ENCODE data around the gene DHRS11.

The DHRS11 gene

GRCh38 chr17:36613155-36613554 is 21.5 kb downstream of the DHRS11 start:
- no peak for DNase-seq (ENCODE audit: low read depth in 2 of 2, low spot score in 1 of 2)

DNA sequence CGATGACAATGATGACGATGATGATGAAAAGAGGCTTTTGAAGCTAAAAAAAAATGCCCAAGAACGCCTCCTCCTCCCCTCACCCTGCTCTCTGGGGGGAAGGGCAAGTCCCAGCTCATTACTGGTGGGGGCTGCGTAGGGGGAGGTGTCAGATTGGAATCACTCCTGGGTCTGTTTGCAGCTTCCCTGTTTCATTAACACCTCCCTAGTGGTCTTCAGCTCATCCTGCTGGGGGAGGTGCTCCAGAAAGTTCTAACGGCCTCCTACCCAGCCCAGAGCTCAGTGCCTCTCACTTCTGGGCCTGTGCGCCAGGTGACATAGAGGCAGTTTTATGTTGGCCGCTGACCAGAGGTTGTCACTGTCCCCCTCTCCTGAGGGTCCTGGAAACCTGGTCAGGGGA is 22.4 kb downstream of the DHRS11 start:
- no peak for DNase-seq (ENCODE audit: low read depth in 2 of 2, low spot score in 1 of 2)

DNA sequence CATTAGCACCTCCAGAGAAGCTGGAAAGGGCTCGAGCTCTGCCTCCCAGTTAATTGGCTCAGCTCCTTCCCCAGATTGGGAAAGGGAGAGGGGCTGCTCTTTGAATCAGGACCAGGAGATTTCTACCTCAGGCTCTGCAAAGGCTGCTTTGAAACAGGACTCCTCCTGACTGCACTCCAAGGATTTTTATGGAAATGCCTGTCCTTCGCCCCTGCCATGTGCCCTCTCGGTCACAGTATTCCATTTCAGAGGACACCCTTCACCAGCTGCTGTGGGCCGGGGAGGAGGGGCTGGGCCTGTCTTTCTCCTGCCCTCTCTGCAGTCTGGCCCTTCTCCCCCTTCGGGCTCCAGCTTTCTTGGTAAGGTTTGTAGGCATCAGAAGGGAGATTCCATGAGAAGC is 23.3 kb downstream of the DHRS11 start:
- no peak for DNase-seq (ENCODE audit: low read depth in 2 of 2, low spot score in 1 of 2)

GRCh38 chr17:36616061-36617029 is 24.7 kb downstream of the DHRS11 start:
- DNase-seq (ENCODE audit: low read depth in 2 of 2, low spot score in 1 of 2) = no peak

- DNase-seq (ENCODE audit: low read depth in 2 of 2, low spot score in 1 of 2) = no peak
Observed at GRCh38 chr17:36617773-36618172, 26.1 kb downstream of the DHRS11 start.

DNA sequence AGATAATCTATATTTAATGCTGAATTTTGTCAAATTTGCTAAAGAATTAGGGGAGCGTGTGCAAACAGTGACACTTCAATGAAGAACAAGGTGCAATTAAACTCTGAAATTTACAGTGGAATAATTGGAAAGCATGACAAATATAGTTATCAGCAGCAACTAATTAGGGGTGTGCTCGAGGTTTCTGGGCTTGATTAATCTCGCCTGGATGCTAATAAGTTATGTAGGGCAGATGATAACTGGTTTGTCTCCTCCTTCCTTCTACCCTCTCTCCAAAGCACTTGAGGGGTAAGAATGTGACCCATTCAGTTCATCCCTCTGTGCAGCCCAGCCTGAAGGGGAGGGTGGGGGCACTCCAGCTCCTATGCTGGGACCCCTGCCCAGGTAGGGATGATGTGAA is 31.6 kb downstream of the DHRS11 start:
- no peak for DNase-seq (ENCODE audit: low read depth in 2 of 2, low spot score in 1 of 2)

GRCh38 chr17:36625188-36625587 is 33.5 kb downstream of the DHRS11 start:
- no peak for DNase-seq (ENCODE audit: low read depth in 2 of 2, low spot score in 1 of 2)

- DNase-seq (ENCODE audit: low read depth in 2 of 2, low spot score in 1 of 2) = no peak
Observed at GRCh38 chr17:36627101-36627500, 35.4 kb downstream of the DHRS11 start.

GRCh38 chr17:36628576-36628975 is 36.9 kb downstream of the DHRS11 start:
- no peak for DNase-seq (ENCODE audit: low read depth in 2 of 2, low spot score in 1 of 2)

- DNase-seq (ENCODE audit: low read depth in 2 of 2, low spot score in 1 of 2) = peak; percentile 60 to 71
Observed at GRCh38 chr17:36629252-36629847, 37.7 kb downstream of the DHRS11 start.

- no peak for DNase-seq (ENCODE audit: low read depth in 2 of 2, low spot score in 1 of 2)
Observed at GRCh38 chr17:36629970-36630502, 38.4 kb downstream of the DHRS11 start.

GRCh38 chr17:36631022-36631421 is 39.3 kb downstream of the DHRS11 start:
- no peak for DNase-seq (ENCODE audit: low read depth in 2 of 2, low spot score in 1 of 2)

DNA sequence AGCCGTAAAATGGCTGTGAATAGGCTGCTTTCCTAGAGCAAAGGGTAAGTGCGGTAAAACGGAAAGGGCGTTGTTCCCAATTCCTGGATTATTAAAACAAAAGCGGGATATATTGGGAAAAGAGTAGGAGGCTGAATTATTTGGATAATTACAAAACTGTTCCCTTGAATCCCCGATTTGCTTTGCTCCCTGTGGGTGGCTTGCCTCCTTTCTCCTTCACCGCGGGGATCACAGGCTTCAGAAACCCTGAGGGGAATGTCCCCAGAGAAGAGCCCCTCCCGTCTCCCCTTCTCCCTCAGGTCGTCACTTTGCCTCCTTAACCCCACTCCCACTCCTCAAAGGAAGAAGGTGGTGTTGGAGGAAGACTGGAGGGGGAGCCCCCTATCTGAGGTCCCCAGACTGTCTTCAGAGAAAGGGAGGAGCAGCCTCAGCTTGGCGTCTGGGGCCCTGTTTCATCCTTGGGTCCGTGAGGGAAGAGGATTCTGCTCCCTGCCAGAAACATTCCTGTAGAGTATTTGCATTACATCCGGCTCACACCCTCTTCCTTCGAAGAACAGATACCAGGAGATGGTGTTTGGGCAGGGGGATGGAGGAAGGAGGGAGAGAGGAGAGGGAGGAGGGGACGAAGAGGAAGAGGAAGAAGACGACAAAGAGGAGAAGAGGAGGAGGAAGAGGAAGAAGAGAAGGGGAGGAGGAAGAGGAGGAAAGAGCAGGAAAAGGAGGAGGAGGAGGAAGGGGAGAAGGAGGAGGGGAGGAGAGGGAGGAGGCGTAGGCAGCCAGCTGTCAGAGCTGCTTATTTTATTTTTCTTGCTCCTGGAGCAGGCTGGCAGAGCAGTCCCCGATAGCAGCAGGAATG is 41.5 kb downstream of the DHRS11 start:
- DNase-seq (ENCODE audit: low read depth in 2 of 2, low spot score in 1 of 2) = no peak

- DNase-seq (ENCODE audit: low read depth in 2 of 2, low spot score in 1 of 2) = no peak
Observed at GRCh38 chr17:36640346-36640745, 48.7 kb downstream of the DHRS11 start.

DNA sequence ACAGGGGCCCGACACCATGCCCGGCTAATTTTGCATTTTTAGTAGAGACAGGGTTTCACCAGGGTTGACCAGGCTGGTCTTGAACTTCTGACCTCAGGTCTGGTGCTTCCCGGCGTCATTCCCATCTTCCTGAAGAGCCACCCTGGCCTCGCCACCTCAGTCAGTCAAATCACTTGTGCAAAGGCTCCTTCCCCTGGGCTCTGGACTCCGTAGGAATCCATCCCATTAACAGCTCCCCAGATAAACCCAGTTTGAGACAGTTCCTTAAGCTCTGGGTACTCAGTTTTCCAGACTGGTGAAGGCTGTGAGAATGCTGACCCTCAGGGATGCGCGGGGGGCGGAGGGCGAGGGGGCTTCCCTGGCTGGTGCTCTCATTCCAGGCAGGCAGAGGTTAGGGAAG is 49.2 kb downstream of the DHRS11 start:
- no peak for DNase-seq (ENCODE audit: low read depth in 2 of 2, low spot score in 1 of 2)

DNA sequence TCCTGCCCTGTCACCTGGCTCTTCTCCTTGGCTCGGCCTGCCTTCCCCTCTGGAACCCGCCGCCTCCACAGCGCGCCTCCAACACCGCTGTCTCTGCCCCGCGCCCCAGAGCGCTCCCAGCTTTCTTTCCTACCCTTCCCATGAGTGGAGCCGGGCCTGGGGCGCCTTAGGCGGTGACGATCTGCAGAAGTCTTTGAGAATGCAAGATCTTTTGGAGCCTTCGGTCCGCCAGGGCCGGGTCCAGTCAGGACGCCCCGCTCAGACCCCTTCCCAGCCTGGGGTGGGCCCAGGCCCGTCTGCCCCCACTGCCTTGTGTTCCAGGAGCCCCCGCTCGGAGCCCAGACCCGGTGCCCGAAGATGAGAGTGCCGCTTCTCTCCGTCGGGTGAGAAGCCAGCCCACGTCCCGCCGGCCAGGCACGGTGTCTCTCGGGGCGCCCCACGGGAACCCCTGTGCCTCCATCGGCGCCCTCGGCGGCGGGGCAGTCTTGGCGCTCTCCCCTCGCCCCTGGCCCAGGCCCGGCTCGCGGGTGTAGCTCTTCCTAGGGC is 49.7 kb downstream of the DHRS11 start:
- no peak for DNase-seq (ENCODE audit: low read depth in 2 of 2, low spot score in 1 of 2)

DNA sequence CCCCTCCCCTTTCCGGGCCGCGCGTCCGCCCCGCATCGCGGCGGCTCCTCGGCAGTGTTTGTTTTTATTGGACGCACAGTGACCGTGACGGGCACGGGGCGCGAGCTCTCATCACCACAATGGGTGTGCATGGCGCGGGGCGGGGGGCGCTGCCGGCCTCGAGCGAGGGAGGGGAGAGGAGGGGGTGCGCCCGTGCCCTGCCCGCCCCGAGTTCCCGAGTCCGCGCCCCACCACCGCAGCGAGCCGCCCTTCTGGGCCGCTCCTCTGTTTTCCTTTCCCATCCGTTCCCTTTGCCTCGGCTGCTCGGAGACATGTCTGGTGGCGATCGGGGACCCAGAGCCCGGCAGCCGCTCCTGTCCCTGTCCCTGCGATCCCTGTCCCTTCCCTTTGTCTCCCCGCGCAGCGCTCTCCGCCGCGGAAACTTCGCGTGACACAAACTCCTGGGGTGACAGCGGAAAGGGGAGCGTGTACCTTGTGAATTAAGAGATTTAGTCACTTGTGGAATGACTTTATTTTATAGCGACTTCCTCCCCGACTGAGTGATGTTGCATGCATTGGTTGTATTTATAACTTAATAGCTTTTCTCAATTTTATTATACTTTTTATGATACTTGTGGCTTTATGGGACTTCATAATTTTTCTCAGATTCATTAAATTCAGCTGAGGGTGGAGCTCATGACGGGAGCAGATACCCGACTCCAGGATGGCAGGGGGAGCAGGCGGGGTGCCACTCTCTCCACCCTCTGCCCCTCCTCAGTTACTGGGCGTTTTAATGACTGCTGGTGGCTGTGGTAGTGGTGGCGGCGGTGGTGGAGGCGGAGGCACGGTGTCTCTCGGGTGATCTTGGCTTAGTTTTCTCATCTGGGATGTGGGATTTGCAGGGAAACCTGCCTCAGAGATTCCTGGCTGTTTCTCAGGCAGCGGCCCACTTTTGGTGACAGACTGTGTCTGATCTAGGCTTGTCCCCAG is 50.5 kb downstream of the DHRS11 start:
- DNase-seq (ENCODE audit: low read depth in 2 of 2, low spot score in 1 of 2) = no peak

GRCh38 chr17:36643086-36643685 is 51.5 kb downstream of the DHRS11 start:
- no peak for DNase-seq (ENCODE audit: low read depth in 2 of 2, low spot score in 1 of 2)

- no peak for DNase-seq (ENCODE audit: low read depth in 2 of 2, low spot score in 1 of 2)
Observed at GRCh38 chr17:36645422-36645821, 53.7 kb downstream of the DHRS11 start.

Data from stimulated activated CD8-positive, alpha-beta memory T cell treated with anti-CD3 and anti-CD28 coated beads, Interleukin-4, amount 100 ng/mL, for 1 hour (primary cell).